ENCODE data around the gene PDE3A. TPM values are rescaled to one million over a fixed set of nuclear protein-coding genes. Genes with fewer than 3 reads are reported as not detected.

PDE3A gene
- total RNA-seq, 1 donor from 2014 or later, result 1.3 TPM

- Mint-ChIP-seq H3K36me3 (ENCODE audit: unreplicated experiment) (no peaks in the 10 kb centered on the region), H3K27ac (ENCODE audit: unreplicated experiment) (no peak overlapping the region), H3K4me1 (ENCODE audit: low read depth, unreplicated experiment) (no peaks in the 10 kb centered on the region), H3K4me3 (ENCODE audit: unreplicated experiment) (no peak overlapping the region), H3K9me3 (ENCODE audit: unreplicated experiment) (no peaks in the 10 kb centered on the region), H3K27me3 (ENCODE audit: unreplicated experiment) (no peaks in the 10 kb centered on the region)
- DNase-seq, result no peak
- TF ChIP-seq CTCF (IDR thresholded peaks at IDR 0.05; ENCODE audit: partially characterized antibody, unreplicated experiment), result no peak
Measured at GRCh38 chr12:20629414-20630156, 261.2 kb downstream of the PDE3A start.

GRCh38 chr12:20631711-20632110 is 263.4 kb downstream of the PDE3A start:
- H3K36me3 Mint-ChIP-seq (ENCODE audit: unreplicated experiment), result no peaks in the 10 kb centered on the region
- no peaks in the 10 kb centered on the region for H3K4me1 Mint-ChIP-seq (ENCODE audit: low read depth, unreplicated experiment)
- TF ChIP-seq CTCF (IDR thresholded peaks at IDR 0.05; ENCODE audit: partially characterized antibody, unreplicated experiment), result no peak

GRCh38 chr12:20641106-20641505 is 272.8 kb downstream of the PDE3A start:
- no peaks in the 10 kb centered on the region for H3K9me3 Mint-ChIP-seq (ENCODE audit: unreplicated experiment)
- H3K4me1 Mint-ChIP-seq (ENCODE audit: low read depth, unreplicated experiment), result no peaks in the 10 kb centered on the region
- no peak overlapping the region for H3K4me3 Mint-ChIP-seq (ENCODE audit: unreplicated experiment)
- no peak overlapping the region for H3K27ac Mint-ChIP-seq (ENCODE audit: unreplicated experiment)
- no peak for TF ChIP-seq CTCF (IDR thresholded peaks at IDR 0.05; ENCODE audit: partially characterized antibody, unreplicated experiment)
- no peaks in the 10 kb centered on the region for H3K36me3 Mint-ChIP-seq (ENCODE audit: unreplicated experiment)
- DNase-seq, result no peak
- no peaks in the 10 kb centered on the region for H3K27me3 Mint-ChIP-seq (ENCODE audit: unreplicated experiment)

More at GRCh38 chr12:20631711-20632110, 263.4 kb downstream of the PDE3A start:
- H3K27me3 Mint-ChIP-seq (ENCODE audit: unreplicated experiment), result no peaks in the 10 kb centered on the region
- no peaks in the 10 kb centered on the region for H3K9me3 Mint-ChIP-seq (ENCODE audit: unreplicated experiment)
- DNase-seq, result no peak
- no peak overlapping the region for H3K4me3 Mint-ChIP-seq (ENCODE audit: unreplicated experiment)
- H3K27ac Mint-ChIP-seq (ENCODE audit: unreplicated experiment), result no peak overlapping the region

- Mint-ChIP-seq H3K9me3 (ENCODE audit: unreplicated experiment) (no peaks in the 10 kb centered on the region), H3K4me3 (ENCODE audit: unreplicated experiment) (no peak overlapping the region), H3K27ac (ENCODE audit: unreplicated experiment) (no peak overlapping the region), H3K27me3 (ENCODE audit: unreplicated experiment) (no peaks in the 10 kb centered on the region), H3K4me1 (ENCODE audit: low read depth, unreplicated experiment) (no peaks in the 10 kb centered on the region), H3K36me3 (ENCODE audit: unreplicated experiment) (no peaks in the 10 kb centered on the region)
- no peak for TF ChIP-seq CTCF (IDR thresholded peaks at IDR 0.05; ENCODE audit: partially characterized antibody, unreplicated experiment)
- no peak for DNase-seq
Measured at GRCh38 chr12:20643822-20644221, 275.5 kb downstream of the PDE3A start.

GRCh38 chr12:20646239-20646827 is 278.0 kb downstream of the PDE3A start:
- Mint-ChIP-seq H3K4me3 (ENCODE audit: unreplicated experiment) (no peak overlapping the region), H3K4me1 (ENCODE audit: low read depth, unreplicated experiment) (no peaks in the 10 kb centered on the region), H3K9me3 (ENCODE audit: unreplicated experiment) (no peaks in the 10 kb centered on the region), H3K36me3 (ENCODE audit: unreplicated experiment) (no peaks in the 10 kb centered on the region), H3K27me3 (ENCODE audit: unreplicated experiment) (no peaks in the 10 kb centered on the region), H3K27ac (ENCODE audit: unreplicated experiment) (no peak overlapping the region)
- no peak for DNase-seq
- peak; percentile 62 for TF ChIP-seq CTCF (IDR thresholded peaks at IDR 0.05; ENCODE audit: partially characterized antibody, unreplicated experiment)

All from glutamatergic neuron (in vitro differentiated cells).